Lower lobe of right lung (tissue), 2 donors: ENCODE results near the gene ACOT7. TPM values are rescaled to one million over a fixed set of nuclear protein-coding genes. Genes with fewer than 3 reads are reported as not detected.

Experiments
- ATAC-seq, 2 donors: fragments of 200-7000 bp; cut with Tn5 transposase; one replicate each; pipeline ENCODE4 v1.9.1; 2020 to 2022; ENCODE audit warnings: mild to moderate bottlenecking in 2 of 2, moderate library complexity in 2 of 2
- DNase-seq: peaks from one replicate; pipeline ENCODE4 v3.0.0-alpha.2; 2020
- H3K27ac ChIP-seq: fragments of 200-600 bp; one replicate; pipeline ENCODE4 v1.8.0; 2022
- H3K27me3 ChIP-seq: fragments of 200-600 bp; one replicate; pipeline ENCODE4 v1.8.0; 2022; ENCODE audit warnings: low read depth
- H3K36me3 ChIP-seq: fragments of 200-600 bp; one replicate; pipeline ENCODE4 v1.8.0; 2022; ENCODE audit warnings: mild to moderate bottlenecking
- H3K4me1 ChIP-seq: fragments of 200-600 bp; one replicate; pipeline ENCODE4 v1.8.0; 2022
- H3K4me3 ChIP-seq: fragments of 200-600 bp; one replicate; pipeline ENCODE4 v1.8.0; 2022; ENCODE audit warnings: mild to moderate bottlenecking
- H3K9me3 ChIP-seq: fragments of 200-600 bp; one replicate; pipeline ENCODE4 v1.8.0; 2022
- intact Hi-C: fragments of 100-400 bp; cut with DNase I; formaldehyde crosslinking; loops from one replicate; pipeline ENCODE4 v1.11.0; 2022
- total RNA-seq: library from RNA; stranded (reverse); fragmentation: NEBNext Ultra II Directional; extraction: Animal tissue kit (Norgen Biotek cat#: 25700); gene quantifications from one replicate; pipeline ENCODE4 v1.2.1, GENCODE V29; 2021
- TF ChIP-seq, protein P1 (sequence below): fragments of 200-600 bp; IDR thresholded peaks from one replicate; pipeline ENCODE4 v1.8.0; 2022; ENCODE audit warnings: antibody characterized with exemption, mild to moderate bottlenecking
- donor health status: DM: no; HTN: yes; CAD: no; lungs with severe emphysema.

Gene ACOT7
- total RNA-seq, 1 donor from 2014 or later, result 28.5 TPM

DNA sequence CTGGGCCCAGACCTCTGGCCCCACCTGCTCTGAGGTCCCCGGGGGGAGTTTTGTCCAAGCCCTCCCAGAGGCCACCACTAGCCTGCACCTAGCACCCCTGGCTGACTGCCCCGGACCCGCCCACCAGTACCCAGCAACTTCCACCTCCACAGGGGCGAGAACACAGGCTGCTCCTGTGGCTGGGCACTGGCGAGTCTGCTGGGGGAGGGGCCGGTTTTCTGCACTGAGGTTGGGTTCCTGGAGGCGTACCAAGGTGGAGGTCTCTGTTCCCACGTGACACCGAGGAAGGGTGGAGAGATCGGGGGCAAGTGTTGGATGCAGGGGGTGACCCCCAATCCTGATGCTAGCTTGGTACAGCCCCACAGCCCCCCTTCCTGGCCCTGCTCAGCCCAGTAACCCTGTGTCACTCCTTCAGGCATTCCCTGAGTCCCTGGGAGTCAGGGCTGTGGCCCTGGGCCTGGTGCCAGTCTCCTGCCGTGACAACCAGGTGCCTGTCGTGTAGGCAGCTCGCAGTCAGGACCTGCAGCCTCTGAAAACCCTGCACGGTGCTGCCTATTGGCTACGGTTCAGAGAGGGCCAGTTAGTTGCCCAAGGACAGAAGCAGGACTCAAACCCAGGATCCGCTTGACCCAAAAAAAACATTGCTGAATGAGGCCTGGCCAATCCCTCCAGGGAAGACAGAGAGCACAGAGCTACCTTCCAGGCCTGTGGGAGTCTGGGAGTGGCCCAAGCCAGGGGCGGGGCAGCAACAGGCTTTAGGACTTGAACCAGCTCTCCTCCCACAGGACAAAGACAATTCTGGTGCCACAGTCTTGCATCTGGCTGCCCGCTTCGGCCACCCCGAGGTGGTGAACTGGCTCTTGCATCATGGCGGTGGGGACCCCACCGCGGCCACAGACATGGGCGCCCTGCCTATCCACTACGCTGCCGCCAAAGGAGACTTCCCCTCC, 34.1 kb upstream of the ACOT7 start:
- Histone ChIP-seq H3K9me3 (no peaks in the 10 kb centered on the region), H3K27ac (no peak overlapping the region), H3K27me3 (peaks cover 77% of the 10 kb centered on the region), H3K4me3 (no peak overlapping the region), H3K4me1 (peaks cover 24% of the 10 kb centered on the region), H3K36me3 (no peaks in the 10 kb centered on the region)
- no peak for ATAC-seq
- no peak for DNase-seq
- TF ChIP-seq, protein P1, sequence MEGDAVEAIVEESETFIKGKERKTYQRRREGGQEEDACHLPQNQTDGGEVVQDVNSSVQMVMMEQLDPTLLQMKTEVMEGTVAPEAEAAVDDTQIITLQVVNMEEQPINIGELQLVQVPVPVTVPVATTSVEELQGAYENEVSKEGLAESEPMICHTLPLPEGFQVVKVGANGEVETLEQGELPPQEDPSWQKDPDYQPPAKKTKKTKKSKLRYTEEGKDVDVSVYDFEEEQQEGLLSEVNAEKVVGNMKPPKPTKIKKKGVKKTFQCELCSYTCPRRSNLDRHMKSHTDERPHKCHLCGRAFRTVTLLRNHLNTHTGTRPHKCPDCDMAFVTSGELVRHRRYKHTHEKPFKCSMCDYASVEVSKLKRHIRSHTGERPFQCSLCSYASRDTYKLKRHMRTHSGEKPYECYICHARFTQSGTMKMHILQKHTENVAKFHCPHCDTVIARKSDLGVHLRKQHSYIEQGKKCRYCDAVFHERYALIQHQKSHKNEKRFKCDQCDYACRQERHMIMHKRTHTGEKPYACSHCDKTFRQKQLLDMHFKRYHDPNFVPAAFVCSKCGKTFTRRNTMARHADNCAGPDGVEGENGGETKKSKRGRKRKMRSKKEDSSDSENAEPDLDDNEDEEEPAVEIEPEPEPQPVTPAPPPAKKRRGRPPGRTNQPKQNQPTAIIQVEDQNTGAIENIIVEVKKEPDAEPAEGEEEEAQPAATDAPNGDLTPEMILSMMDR, result no peak
- intact Hi-C loops, result no loop called here

- Histone ChIP-seq H3K9me3 (no peaks in the 10 kb centered on the region), H3K27me3 (peaks cover 83% of the 10 kb centered on the region), H3K27ac (no peak overlapping the region), H3K36me3 (no peaks in the 10 kb centered on the region), H3K4me1 (peaks cover 24% of the 10 kb centered on the region), H3K4me3 (no peak overlapping the region)
- TF ChIP-seq, protein P1, result no peak
- DNase-seq (no peak), ATAC-seq (no peak)
- intact Hi-C loops, result no loop called here
These were observed 33.4 kb upstream of the ACOT7 start for GRCh38 chr1:6426972-6427350.

DNA sequence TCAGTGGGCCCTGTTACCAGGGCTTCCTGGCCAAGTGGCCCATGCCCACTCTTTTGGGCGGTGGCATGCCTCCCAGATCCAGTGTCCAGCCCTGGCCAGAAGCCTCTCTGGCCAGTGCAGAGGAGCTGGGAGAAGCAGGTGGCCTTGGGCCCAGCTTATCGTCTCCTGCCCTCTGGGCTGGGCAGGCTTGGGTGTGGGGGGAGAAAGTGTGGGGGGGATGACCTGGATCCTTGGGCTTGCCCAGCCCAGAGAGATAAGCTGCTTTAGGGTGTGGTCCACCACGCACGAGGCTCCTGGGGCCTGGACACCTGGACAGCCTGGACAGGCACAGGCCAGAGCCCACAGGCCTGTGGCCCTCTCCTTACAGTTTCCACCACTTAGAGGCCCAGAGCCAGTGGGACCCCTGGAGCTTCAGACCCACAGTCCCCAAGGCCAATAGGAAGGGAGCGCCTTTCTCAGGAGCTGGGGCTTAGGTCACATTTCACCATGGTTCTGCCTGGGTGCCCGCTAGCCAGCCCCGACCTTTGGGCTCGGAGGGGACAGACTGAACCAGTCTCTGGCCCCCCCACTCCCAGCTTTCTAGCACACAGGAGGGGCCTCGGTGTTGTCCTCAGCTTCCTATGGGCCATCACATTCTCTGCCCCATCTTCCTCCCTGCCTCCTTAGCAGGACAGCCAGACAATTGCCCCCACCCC, 32.9 kb upstream of the ACOT7 start:
- H3K27me3 ChIP-seq, result peaks cover 88% of the 10 kb centered on the region
- H3K9me3 ChIP-seq, result no peaks in the 10 kb centered on the region
- H3K4me1 ChIP-seq, result peaks cover 24% of the 10 kb centered on the region
- no peak for ATAC-seq
- TF ChIP-seq, protein P1, result no peak
- no peak overlapping the region for H3K4me3 ChIP-seq
- no peak for DNase-seq
- H3K27ac ChIP-seq, result no peak overlapping the region
- intact Hi-C loops, result no loop called here
- H3K36me3 ChIP-seq, result no peaks in the 10 kb centered on the region

GRCh38 chr1:6425658-6426057, 32.1 kb upstream of the ACOT7 start:
- intact Hi-C loops, result no loop called here
- Histone ChIP-seq H3K36me3 (no peaks in the 10 kb centered on the region), H3K9me3 (no peaks in the 10 kb centered on the region), H3K4me3 (no peak overlapping the region), H3K27me3 (peaks cover 92% of the 10 kb centered on the region), H3K4me1 (peaks cover 27% of the 10 kb centered on the region), H3K27ac (no peak overlapping the region)
- no peak for ATAC-seq
- TF ChIP-seq, protein P1, result no peak
- no peak for DNase-seq

DNA sequence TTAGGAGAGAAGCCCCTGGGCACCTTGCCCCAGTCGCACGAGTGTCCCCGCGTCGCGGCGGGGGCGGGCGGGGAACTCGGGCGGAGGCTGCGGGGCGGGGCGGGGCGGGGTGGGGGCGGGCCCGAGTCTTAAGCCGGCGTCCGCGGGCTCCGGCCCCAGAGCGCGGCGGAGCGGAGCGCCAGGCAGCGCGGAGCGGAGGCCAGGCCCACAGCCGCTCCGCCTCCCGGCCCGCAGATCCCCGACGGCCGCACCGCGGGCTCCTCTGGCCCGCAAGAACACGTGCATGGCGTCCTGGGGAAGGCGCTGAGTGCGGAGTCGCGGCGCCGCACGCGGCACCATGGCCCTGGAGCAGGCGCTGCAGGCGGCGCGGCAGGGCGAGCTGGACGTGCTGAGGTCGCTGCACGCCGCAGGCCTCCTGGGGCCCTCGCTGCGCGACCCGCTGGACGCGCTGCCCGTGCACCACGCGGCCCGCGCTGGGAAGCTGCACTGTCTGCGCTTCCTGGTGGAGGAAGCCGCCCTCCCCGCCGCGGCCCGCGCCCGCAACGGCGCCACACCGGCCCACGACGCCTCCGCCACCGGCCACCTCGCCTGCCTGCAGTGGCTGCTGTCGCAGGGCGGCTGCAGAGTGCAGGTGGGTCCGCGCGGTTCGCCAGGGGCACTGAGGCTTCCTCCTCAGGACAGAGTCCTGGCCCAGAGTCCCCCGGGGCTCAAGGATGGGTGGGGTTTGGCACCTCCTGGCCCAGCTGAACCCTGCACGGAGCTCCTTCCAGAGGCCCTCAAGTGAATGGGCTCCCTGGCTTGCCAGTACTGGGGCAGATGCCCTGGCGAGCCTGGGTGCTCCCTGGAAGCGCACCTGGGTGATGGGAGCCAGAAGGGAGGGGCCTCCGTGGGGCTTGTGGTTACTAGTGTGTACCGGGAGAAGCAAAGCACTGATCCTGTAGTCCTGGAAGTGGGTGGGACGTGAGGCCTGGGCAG, 31.3 kb upstream of the ACOT7 start, which contains the start of gene ESPN:
Gene ESPN (plus strand): TSS at position 158 of the 975 bp plus-strand sequence. CDS start 180 bp downstream, at position 338.
- ATAC-seq, result peak; percentile 47 to 63
- Histone ChIP-seq H3K36me3 (no peaks in the 10 kb centered on the region), H3K27ac (no peak within 1 kb of the TSS), H3K9me3 (no peaks in the 10 kb centered on the region), H3K4me1 (peaks cover 34% of the 10 kb centered on the region), H3K27me3 (peaks cover 93% of the 10 kb centered on the region), H3K4me3 (peak within 1 kb of the TSS; percentile 32)
- TF ChIP-seq, protein P1, result no peak
- DNase-seq, result no peak
- intact Hi-C loops, result no loop called here
